Measurements from ENCODE around the gene SYNDIG1. TPM values are rescaled to one million over a fixed set of nuclear protein-coding genes. Genes with fewer than 3 reads are reported as not detected.

The SYNDIG1 gene
- not detected in 2 replicates for total RNA-seq

GRCh38 chr20:24469116-24469893 is at the start of gene SYNDIG1:
Gene SYNDIG1 (plus strand): TSS chr20:24469629. CDS start chr20:24543098, 73,469 bp downstream.
- Mint-ChIP-seq H3K9me3 (no peaks in the 10 kb centered on the region), H3K27me3 (ENCODE audit: insufficient read depth) (peaks cover 50% of the 10 kb centered on the region), H3K36me3 (ENCODE audit: low read depth) (no peaks in the 10 kb centered on the region), H3K27ac (no peak within 1 kb of the TSS), H3K4me1 (ENCODE audit: low read depth) (no peaks in the 10 kb centered on the region), H3K4me3 (no peak within 1 kb of the TSS)
- intact Hi-C loops (cut with micrococcal nuclease) = no loop called here
- DNase-seq (ENCODE audit: low spot score) = no peak

- no peak overlapping the region for H3K4me3 Mint-ChIP-seq
- H3K27ac Mint-ChIP-seq = no peak overlapping the region
- H3K27me3 Mint-ChIP-seq (ENCODE audit: insufficient read depth) = no peaks in the 10 kb centered on the region
- peaks cover 10% of the 10 kb centered on the region for H3K9me3 Mint-ChIP-seq
- DNase-seq (ENCODE audit: low spot score) = no peak
- intact Hi-C loops (cut with micrococcal nuclease) = no loop called here
- H3K36me3 Mint-ChIP-seq (ENCODE audit: low read depth) = no peaks in the 10 kb centered on the region
- no peaks in the 10 kb centered on the region for H3K4me1 Mint-ChIP-seq (ENCODE audit: low read depth)
Observed at GRCh38 chr20:24419786-24420185, 49.6 kb upstream of the SYNDIG1 start.

GRCh38 chr20:24420567-24420966 is 48.9 kb upstream of the SYNDIG1 start:
- Mint-ChIP-seq H3K27me3 (ENCODE audit: insufficient read depth) (no peaks in the 10 kb centered on the region), H3K27ac (no peak overlapping the region), H3K36me3 (ENCODE audit: low read depth) (no peaks in the 10 kb centered on the region), H3K4me1 (ENCODE audit: low read depth) (no peaks in the 10 kb centered on the region), H3K9me3 (peaks cover 9% of the 10 kb centered on the region), H3K4me3 (no peak overlapping the region)
- DNase-seq (ENCODE audit: low spot score) = no peak
- intact Hi-C loops (cut with micrococcal nuclease) = no loop called here

GRCh38 chr20:24421071-24421470 is 48.4 kb upstream of the SYNDIG1 start:
- H3K9me3 Mint-ChIP-seq = peaks cover 4% of the 10 kb centered on the region
- H3K4me3 Mint-ChIP-seq = no peak overlapping the region
- no peaks in the 10 kb centered on the region for H3K27me3 Mint-ChIP-seq (ENCODE audit: insufficient read depth)
- H3K27ac Mint-ChIP-seq = no peak overlapping the region
- H3K36me3 Mint-ChIP-seq (ENCODE audit: low read depth) = no peaks in the 10 kb centered on the region
- intact Hi-C loops (cut with micrococcal nuclease) = no loop called here
- H3K4me1 Mint-ChIP-seq (ENCODE audit: low read depth) = no peaks in the 10 kb centered on the region
- DNase-seq (ENCODE audit: low spot score) = no peak

- DNase-seq (ENCODE audit: low spot score) = no peak
- intact Hi-C loops (cut with micrococcal nuclease) = no loop called here
- no peaks in the 10 kb centered on the region for H3K4me1 Mint-ChIP-seq (ENCODE audit: low read depth)
- no peak overlapping the region for H3K27ac Mint-ChIP-seq
- H3K36me3 Mint-ChIP-seq (ENCODE audit: low read depth) = no peaks in the 10 kb centered on the region
- no peaks in the 10 kb centered on the region for H3K27me3 Mint-ChIP-seq (ENCODE audit: insufficient read depth)
- H3K9me3 Mint-ChIP-seq = no peaks in the 10 kb centered on the region
- no peak overlapping the region for H3K4me3 Mint-ChIP-seq
Observed at GRCh38 chr20:24422091-24422760, 47.2 kb upstream of the SYNDIG1 start.

GRCh38 chr20:24423390-24424313 is 45.8 kb upstream of the SYNDIG1 start:
- intact Hi-C loops (cut with micrococcal nuclease) = no loop called here

GRCh38 chr20:24425523-24426135 is 43.8 kb upstream of the SYNDIG1 start:
- no peak overlapping the region for H3K4me3 Mint-ChIP-seq
- H3K9me3 Mint-ChIP-seq = no peaks in the 10 kb centered on the region
- H3K27me3 Mint-ChIP-seq (ENCODE audit: insufficient read depth) = peaks cover 4% of the 10 kb centered on the region
- intact Hi-C loops (cut with micrococcal nuclease) = no loop called here
- no peaks in the 10 kb centered on the region for H3K36me3 Mint-ChIP-seq (ENCODE audit: low read depth)
- no peak for DNase-seq (ENCODE audit: low spot score)
- H3K4me1 Mint-ChIP-seq (ENCODE audit: low read depth) = no peaks in the 10 kb centered on the region
- H3K27ac Mint-ChIP-seq = no peak overlapping the region

More at GRCh38 chr20:24423390-24424313, 45.8 kb upstream of the SYNDIG1 start:
- Mint-ChIP-seq H3K9me3 (no peaks in the 10 kb centered on the region), H3K4me1 (ENCODE audit: low read depth) (no peaks in the 10 kb centered on the region), H3K27ac (no peak overlapping the region), H3K4me3 (no peak overlapping the region), H3K36me3 (ENCODE audit: low read depth) (no peaks in the 10 kb centered on the region), H3K27me3 (ENCODE audit: insufficient read depth) (peaks cover 3% of the 10 kb centered on the region)
- DNase-seq (ENCODE audit: low spot score) = no peak

GRCh38 chr20:24431279-24432045 is 38.0 kb upstream of the SYNDIG1 start:
- intact Hi-C loops (cut with micrococcal nuclease) = no loop called here
- Mint-ChIP-seq H3K4me3 (no peak overlapping the region), H3K4me1 (ENCODE audit: low read depth) (no peaks in the 10 kb centered on the region), H3K9me3 (no peaks in the 10 kb centered on the region), H3K36me3 (ENCODE audit: low read depth) (no peaks in the 10 kb centered on the region), H3K27me3 (ENCODE audit: insufficient read depth) (peaks cover 4% of the 10 kb centered on the region), H3K27ac (no peak overlapping the region)
- DNase-seq (ENCODE audit: low spot score) = no peak

- H3K4me1 Mint-ChIP-seq (ENCODE audit: low read depth) = no peaks in the 10 kb centered on the region
- intact Hi-C loops (cut with micrococcal nuclease) = no loop called here
- no peaks in the 10 kb centered on the region for H3K36me3 Mint-ChIP-seq (ENCODE audit: low read depth)
- H3K27ac Mint-ChIP-seq = no peak overlapping the region
- peaks cover 4% of the 10 kb centered on the region for H3K27me3 Mint-ChIP-seq (ENCODE audit: insufficient read depth)
- DNase-seq (ENCODE audit: low spot score) = no peak
- no peaks in the 10 kb centered on the region for H3K9me3 Mint-ChIP-seq
- no peak overlapping the region for H3K4me3 Mint-ChIP-seq
Observed at GRCh38 chr20:24432046-24432442, 37.4 kb upstream of the SYNDIG1 start.

GRCh38 chr20:24436160-24436559 is 33.3 kb upstream of the SYNDIG1 start:
- Mint-ChIP-seq H3K4me1 (ENCODE audit: low read depth) (no peaks in the 10 kb centered on the region), H3K36me3 (ENCODE audit: low read depth) (no peaks in the 10 kb centered on the region), H3K4me3 (no peak overlapping the region), H3K9me3 (no peaks in the 10 kb centered on the region), H3K27ac (no peak overlapping the region), H3K27me3 (ENCODE audit: insufficient read depth) (peaks cover 5% of the 10 kb centered on the region)
- intact Hi-C loops (cut with micrococcal nuclease) = no loop called here
- no peak for DNase-seq (ENCODE audit: low spot score)

GRCh38 chr20:24437196-24438082 is 32.0 kb upstream of the SYNDIG1 start:
- no peak for DNase-seq (ENCODE audit: low spot score)
- no peaks in the 10 kb centered on the region for H3K9me3 Mint-ChIP-seq
- no peak overlapping the region for H3K27ac Mint-ChIP-seq
- H3K4me1 Mint-ChIP-seq (ENCODE audit: low read depth) = no peaks in the 10 kb centered on the region
- H3K36me3 Mint-ChIP-seq (ENCODE audit: low read depth) = no peaks in the 10 kb centered on the region
- intact Hi-C loops (cut with micrococcal nuclease) = no loop called here
- H3K27me3 Mint-ChIP-seq (ENCODE audit: insufficient read depth) = peaks cover 5% of the 10 kb centered on the region
- no peak overlapping the region for H3K4me3 Mint-ChIP-seq

All from activated T-helper 1 cell treated with anti-CD3 and anti-CD28 coated beads, Interleukin-12 subunit alpha, Interleukin-12 subunit beta, Interleukin-2, Interleukin-4 antibody, amounts not matched to agents 30 ng/mL and 10 ng/mL and 1 ng/mL, durations not matched to agents 14 hours and 24 hours and 36 hours (primary cell).